ENCODE data around the gene KCNJ6.

DNA sequence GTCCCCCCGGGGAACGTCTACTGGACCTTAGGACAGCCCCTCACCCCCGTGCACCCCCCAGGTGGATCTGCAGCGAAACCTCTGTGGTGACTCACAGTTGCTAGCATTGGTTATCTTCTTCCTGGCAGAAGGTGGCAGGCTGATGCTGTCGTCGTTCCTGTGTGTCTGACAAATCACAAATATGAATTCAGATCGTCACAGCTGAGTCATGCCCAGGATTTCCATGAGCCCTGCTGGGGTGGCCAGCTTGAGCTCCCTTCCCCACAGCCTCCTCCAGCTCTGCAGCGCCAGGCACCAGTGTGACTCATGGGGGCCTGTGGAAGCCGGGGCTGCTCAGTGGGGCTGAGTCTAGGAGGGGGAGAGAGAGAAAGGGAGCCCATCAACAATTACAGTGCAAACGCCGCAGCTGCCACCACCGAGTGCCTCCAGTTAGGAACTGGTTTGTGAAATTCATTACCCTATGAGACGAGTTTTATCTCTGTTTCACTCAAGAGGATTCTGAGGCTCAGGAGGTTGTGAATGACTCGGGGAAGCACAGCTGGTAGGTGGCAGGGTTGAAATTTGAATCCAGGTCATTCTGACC lies 351.8 kb downstream of the KCNJ6 start:
- TF ChIP-seq, protein P1, sequence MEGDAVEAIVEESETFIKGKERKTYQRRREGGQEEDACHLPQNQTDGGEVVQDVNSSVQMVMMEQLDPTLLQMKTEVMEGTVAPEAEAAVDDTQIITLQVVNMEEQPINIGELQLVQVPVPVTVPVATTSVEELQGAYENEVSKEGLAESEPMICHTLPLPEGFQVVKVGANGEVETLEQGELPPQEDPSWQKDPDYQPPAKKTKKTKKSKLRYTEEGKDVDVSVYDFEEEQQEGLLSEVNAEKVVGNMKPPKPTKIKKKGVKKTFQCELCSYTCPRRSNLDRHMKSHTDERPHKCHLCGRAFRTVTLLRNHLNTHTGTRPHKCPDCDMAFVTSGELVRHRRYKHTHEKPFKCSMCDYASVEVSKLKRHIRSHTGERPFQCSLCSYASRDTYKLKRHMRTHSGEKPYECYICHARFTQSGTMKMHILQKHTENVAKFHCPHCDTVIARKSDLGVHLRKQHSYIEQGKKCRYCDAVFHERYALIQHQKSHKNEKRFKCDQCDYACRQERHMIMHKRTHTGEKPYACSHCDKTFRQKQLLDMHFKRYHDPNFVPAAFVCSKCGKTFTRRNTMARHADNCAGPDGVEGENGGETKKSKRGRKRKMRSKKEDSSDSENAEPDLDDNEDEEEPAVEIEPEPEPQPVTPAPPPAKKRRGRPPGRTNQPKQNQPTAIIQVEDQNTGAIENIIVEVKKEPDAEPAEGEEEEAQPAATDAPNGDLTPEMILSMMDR (IDR thresholded peaks at IDR 0.05) = no peak
- TF ChIP-seq POLR2A (IDR thresholded peaks at IDR 0.05) = no peak

Measured in uterus (tissue), 2 donors.